Esophagus squamous epithelium (tissue), 4 donors: Measurements from ENCODE around the gene AP1G2.

ENCODE experiments used
- POLR2A ChIP-seq, 4 donors: fragments of 450-650 bp; IDR thresholded peaks; one replicate each; pipeline ENCODE4 v1.6.1; 2017; ENCODE audit warnings: antibody characterized with exemption in 4 of 4, mild to moderate bottlenecking in 4 of 4, moderate library complexity in 3 of 4
- TF ChIP-seq, protein P1 (sequence below), 6 experiments: fragments of 450-650 bp in 4 of 6; fragments of 200-600 bp in 2 of 6; sonication (generic) in 2 of 6; IDR thresholded peaks; one replicate each; pipeline ENCODE4 v1.5.1; 2016 to 2019; ENCODE audit warnings: antibody characterized with exemption in 6 of 6, mild to moderate bottlenecking in 4 of 6, moderate library complexity in 4 of 6

DNA sequence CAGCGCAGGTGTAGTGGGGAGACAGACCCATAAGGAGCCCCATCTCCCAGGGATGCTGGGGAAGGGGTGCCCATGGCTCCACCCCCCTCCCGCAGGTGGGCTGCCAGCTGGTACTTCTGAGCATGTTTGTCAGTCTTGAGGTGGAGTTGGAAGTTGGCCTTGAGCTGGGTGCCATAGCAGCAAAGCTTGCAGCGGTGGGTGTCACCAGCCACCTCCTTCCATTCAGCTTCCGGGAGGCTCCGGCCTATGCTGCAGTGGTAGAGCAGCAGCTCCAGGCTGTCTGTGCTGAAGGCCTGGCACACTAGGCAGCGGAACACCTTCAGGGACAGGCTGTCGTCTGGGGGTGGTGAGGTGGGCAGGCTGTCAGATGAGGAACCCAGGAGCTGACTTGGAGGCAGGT is 34.9 kb downstream of the AP1G2 start:
- TF ChIP-seq, protein P1, sequence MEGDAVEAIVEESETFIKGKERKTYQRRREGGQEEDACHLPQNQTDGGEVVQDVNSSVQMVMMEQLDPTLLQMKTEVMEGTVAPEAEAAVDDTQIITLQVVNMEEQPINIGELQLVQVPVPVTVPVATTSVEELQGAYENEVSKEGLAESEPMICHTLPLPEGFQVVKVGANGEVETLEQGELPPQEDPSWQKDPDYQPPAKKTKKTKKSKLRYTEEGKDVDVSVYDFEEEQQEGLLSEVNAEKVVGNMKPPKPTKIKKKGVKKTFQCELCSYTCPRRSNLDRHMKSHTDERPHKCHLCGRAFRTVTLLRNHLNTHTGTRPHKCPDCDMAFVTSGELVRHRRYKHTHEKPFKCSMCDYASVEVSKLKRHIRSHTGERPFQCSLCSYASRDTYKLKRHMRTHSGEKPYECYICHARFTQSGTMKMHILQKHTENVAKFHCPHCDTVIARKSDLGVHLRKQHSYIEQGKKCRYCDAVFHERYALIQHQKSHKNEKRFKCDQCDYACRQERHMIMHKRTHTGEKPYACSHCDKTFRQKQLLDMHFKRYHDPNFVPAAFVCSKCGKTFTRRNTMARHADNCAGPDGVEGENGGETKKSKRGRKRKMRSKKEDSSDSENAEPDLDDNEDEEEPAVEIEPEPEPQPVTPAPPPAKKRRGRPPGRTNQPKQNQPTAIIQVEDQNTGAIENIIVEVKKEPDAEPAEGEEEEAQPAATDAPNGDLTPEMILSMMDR (IDR thresholded peaks at IDR 0.05) = no peak
- TF ChIP-seq POLR2A (IDR thresholded peaks at IDR 0.05) = no peak
